Measurements from ENCODE around the gene NGB.
"Not testable (repeated sequence)": the region's sequence is repeated elsewhere in the genome, so short reads cannot be mapped to it uniquely, and the experiment has no call there.

Gene NGB

DNA sequence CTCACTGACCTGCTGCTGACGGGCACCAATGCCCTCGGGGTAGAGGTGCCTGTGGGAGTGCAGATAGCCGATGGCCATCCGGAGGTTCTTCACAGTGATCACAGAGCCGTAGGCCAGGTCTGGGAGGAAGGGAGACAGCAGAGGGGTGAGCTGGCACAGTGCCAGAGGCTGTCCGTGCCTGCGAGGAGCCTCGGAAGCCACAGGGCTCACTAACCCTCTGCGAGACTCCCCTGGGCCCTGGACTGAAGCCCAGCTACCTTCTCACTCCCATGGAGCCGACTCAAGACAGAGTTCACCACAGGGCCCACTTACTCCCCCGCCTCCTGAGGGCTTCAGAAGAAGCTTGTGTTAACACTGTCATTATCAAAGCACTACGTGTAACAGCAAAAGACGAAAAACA is 25.1 kb upstream of the NGB start:
- DNase-seq (ENCODE audit: low spot score), result no peak

DNA sequence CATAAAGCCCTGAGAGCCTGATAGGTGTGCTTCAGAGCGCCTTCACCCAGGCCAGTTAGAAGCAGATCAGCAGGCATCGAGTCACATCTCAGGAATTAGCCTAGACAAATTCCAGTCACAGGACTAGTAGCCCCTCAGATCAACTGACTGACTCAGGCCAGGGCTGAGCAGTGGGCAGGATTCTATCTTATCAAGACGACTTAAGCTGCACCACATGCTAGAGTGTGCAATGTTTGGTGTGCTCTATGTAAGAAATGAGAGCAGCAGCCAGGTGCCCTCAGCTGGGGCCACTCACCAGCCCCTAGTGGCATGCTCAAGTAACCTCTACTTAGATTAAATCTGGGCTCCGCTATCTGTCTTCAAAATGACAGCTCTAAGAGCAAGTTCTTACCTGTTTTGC is 19.7 kb upstream of the NGB start:
- no peak for DNase-seq (ENCODE audit: low spot score)

DNA sequence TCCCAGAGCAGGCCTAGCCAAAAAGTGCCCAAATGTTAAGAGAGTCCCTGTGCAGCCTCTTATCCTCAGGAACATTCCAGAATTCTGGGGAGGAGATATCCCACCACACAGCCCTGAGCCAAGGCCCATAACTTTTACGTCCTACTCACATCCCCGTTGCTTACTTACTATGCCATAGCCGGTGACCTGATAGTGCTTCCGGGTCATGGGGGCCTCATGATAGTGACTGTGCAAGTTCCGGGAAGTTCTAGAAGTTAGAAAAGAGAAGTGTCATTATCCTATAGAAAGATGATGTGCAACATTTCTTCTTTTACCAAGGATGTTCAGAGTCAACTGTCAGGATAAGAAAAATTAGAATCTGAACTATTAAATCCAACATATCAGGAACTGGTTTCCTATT is 15.6 kb upstream of the NGB start:
- no peak for DNase-seq (ENCODE audit: low spot score)

GRCh38 chr14:77284466-77284865 is 13.5 kb upstream of the NGB start:
- no peak for DNase-seq (ENCODE audit: low spot score)

- no peak for DNase-seq (ENCODE audit: low spot score)
These were observed 13.1 kb upstream of the NGB start for GRCh38 chr14:77284066-77284465.

- DNase-seq (ENCODE audit: low spot score), result no peak
These were observed 10.9 kb upstream of the NGB start for GRCh38 chr14:77281852-77282410.

DNA sequence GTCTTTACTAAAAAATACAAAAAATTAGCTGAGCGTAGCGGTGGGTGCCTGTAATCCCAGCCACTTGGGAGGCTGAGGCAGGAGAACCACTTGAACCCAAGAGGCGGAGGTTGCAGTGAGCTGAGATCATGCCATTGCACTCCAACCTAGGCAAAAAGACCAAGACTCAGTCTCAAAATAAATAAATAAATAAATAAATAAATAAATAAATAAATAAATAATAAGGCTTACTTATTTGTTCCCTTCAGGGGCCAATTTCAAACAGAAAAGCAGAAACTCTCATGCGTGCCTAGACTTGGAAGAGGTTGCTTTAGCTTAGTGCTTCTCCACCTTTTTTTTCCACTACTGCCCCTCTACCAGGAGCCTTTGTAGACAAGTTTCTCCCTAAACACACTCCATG is 9.9 kb upstream of the NGB start:
- DNase-seq (ENCODE audit: low spot score), result not testable (repeated sequence)

DNA sequence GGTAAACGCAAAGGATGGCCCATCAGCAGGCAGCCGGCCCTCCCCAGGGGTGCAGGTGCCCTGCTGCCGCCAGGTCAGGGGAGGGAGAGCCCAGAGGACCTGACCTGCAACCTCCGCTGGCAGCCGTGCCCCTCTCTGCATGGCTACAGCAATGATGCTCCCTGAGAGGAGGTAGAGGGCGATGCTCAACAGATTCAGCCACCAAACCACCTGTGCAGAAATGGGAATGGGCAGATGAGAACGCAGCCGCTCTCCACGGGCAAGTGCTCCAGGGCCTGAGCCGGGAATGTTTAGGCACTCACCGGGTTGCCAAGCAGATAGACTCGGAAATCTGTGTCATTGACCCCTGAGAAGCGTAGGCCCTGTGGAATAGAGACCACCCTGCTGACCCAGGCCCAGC is 8.7 kb upstream of the NGB start:
- no peak for DNase-seq (ENCODE audit: low spot score)

DNA sequence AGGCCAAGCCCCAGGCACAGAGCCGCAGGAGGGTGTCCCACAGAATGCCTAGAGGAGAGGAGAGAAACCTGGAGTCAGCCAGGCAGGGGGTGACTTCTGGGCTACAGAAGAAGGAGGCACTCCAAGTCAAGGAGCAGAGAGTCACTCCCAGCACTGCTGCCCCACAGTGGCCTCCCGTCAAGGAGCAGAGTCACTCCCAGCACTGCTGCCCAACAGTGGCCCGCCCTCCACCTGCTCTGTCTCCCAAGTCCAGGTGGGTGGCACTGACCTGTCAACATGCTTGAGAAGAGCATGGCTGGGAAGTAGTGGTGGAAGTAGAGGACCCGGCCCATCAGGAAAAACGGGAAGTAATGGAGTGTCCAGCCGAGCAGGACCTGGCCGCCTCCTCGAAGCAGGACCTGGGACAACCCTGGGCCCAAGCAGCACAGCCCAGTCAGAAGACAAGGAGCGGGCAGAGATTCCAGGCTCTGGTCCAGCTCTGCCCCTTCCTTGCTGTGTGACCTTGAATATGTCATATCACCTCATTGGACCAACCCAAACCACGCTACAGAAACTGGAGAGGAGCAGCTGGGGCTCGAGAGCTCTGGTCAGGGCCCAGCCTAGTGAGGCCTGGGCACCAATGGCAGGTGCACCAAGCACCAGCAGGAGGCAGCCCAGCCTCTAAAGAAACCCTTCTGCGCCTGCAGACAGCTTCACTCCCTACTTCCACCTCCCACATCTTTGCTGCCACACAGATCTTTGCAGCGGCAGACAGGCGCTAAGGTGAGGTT is 7.6 kb upstream of the NGB start:
- no peak for DNase-seq (ENCODE audit: low spot score)

GRCh38 chr14:77276959-77277358 is 6.0 kb upstream of the NGB start:
- no peak for DNase-seq (ENCODE audit: low spot score)

- DNase-seq (ENCODE audit: low spot score), result no peak
These were observed 5.4 kb upstream of the NGB start for GRCh38 chr14:77276295-77276935.

GRCh38 chr14:77275601-77276017 is 4.6 kb upstream of the NGB start:
- no peak for DNase-seq (ENCODE audit: low spot score)

DNA sequence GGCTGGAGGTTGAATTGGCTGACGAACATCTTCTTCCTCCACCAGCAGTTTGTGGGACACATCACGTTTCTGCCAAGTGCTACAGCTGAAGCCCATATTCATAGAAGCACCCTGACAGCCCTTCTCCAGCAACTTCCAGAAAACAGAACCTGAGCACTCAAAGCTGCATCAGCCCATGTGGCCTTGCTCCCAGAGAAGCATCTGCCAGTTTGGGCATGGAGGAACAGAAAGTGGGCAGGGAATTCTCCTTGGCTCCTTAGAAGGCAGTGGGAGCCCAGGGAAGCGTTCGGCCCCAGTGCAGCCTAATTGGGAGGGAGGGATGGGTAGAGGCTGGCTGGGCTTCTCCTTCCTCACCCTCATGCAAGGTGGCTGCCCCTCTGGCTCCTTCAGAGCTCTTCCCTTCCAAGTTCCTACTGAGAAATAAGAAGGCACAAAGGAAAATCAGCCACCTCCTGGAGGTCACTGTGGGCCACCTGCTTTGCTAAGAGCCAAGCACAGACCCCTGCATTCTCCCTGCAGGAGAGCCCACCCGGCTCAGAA is 4.1 kb upstream of the NGB start:
- no peak for DNase-seq (ENCODE audit: low spot score)

DNA sequence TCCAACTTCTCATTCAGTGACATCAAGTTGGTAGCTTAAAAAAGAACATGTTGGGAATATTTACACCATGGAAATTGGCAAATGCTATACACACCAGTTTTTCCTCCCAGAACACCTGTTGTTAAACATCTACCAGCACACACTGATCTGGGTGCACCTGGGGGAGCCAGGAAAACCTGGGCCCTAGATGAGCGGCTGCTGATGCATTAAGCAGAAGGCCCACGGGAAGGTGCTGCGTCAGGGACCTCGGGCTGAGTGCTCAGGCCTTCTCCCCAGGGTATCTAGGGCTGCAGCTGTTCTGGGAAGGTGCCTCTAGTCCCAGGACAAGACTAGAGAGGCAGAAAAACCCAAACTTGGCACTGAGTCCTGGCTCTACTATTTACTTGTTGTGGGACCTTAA is 2.8 kb upstream of the NGB start:
- no peak for DNase-seq (ENCODE audit: low spot score)

GRCh38 chr14:77272261-77272660 is 1.3 kb upstream of the NGB start:
- DNase-seq (ENCODE audit: low spot score), result no peak

GRCh38 chr14:77270361-77271112 is 469 bp downstream of the NGB start:
- no peak for DNase-seq (ENCODE audit: low spot score)

- no peak for DNase-seq (ENCODE audit: low spot score)
These were observed 1.9 kb downstream of the NGB start for GRCh38 chr14:77268989-77269600.

DNA sequence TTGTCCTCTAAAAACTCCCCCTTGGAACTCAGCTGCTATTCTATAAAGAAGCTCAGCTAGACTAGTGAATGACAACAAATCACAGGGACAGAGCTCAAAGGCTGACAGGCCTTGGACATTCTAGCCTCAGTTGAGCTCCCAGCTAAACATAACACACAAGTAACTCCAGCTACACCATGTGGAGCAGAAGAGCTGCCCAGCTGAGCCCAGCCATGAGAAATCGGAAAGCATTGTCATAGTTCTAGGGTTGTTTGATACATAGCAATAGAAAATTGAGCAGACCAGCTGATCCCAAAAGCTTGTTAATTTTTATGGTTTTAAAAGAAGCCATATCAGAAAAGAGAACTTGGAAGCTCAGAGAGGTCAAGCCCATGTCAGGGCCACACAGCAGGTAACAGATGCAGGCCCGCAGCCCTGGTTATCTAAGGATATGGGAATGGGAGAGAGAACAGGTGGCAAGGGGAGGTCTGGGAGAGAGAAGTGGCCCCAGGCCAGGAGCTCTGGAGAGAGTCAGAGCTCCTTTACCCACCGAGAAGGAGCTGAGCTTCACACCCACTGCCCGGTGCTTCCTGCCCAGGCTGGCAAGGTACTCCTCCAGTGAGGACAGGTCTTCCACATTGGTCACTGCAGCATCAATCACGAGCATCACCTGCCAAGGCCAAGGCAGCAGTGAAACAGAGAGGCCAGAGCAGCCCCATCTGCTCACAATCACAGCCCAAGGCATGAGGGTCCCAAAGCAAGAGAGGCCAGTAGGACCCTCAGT is 2.9 kb downstream of the NGB start:
- no peak for DNase-seq (ENCODE audit: low spot score)

- DNase-seq (ENCODE audit: low spot score), result no peak
These were observed 4.7 kb downstream of the NGB start for GRCh38 chr14:77266336-77266735.

DNA sequence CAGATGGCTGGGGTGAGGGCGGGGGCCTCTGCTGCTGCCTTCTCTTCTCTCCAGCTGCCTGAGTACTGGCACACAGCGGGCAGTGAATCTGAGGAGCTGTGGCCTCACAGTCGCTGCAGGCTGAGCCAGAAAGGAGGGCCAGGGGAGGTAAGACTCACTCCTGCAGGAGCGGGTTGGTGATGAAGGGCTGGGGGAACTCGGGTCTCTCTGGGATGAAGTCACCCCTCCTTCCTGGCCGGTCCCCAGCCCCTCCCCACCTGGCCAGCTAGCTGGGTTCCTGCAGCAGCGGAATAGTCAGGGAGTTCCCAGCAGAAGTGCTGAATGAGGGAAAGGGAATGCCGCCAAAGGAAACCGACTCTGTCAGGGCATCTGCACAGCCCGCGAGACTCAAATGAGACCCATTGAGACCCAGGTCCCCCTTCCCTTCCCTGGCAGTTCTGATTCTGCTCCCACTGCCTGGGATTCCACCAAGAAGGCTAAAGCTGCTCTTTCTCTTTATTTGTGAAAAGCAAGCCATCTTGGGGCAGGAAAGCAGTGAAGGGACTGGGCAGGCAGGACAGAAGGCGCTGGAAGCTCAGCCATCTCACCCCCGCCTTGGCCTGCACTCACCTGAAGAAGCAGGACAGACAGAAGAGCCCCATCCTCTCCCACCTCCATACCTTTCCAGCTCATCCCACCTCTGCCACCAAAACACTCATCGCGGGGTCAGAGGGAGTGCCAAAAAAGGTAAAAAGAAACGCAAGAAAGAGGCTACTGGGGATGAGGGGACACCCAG is 5.3 kb downstream of the NGB start:
- DNase-seq (ENCODE audit: low spot score), result no peak

DNA sequence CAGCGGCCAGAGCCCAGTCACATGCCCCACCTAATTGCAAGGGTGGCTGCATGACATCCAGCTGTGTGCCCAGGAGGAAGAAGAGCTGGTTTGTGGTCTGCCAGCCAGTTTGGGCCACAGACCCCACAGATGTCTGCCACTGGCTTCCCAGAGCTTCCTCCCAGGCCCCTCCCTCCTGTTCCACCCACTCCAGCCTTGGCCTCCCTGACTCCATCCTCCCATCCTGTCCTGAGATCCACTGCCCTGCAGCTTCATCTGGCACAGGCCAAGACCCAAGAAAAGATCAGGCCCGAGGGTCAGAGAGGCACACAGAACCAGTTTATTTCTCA is 5.9 kb downstream of the NGB start:
- DNase-seq (ENCODE audit: low spot score), result no peak

Data from HuH-7.5 (cell line).